A549 (cell line): Measurements from ENCODE around the gene RFX3. TPM values are rescaled to one million over a fixed set of nuclear protein-coding genes. Genes with fewer than 3 reads are reported as not detected.

Source experiments
- ATAC-seq, 2 experiments: fragments of 200-7000 bp in 1 of 2; fragments of >200 bp in 1 of 2; cut with Nextera tagmentation in 1 of 2; cut with Tn5 transposase in 1 of 2; 3 replicates each; pipeline versions ENCODE4 v1.8.0 to v1.9.1; 2018 to 2020; ENCODE audit warnings: mild to moderate bottlenecking in 1 of 2, moderate library complexity in 1 of 2
- CTCF ChIA-PET: fragments of 300-600 bp; sonication (Branson Sonifier 250); formaldehyde crosslinking; extraction: SDS; loops from one replicate; lab custom pipeline; 2021; ENCODE audit warnings: antibody characterized with exemption, inconsistent platforms; lab: Yijun Ruan, JAX
- POLR2A ChIA-PET: fragments of 350-600 bp; formaldehyde crosslinking; extraction: SDS; loops from one replicate; lab custom pipeline; 2021; ENCODE audit warnings: antibody characterized with exemption, inconsistent platforms; lab: Yijun Ruan, JAX
- DNase-seq, 2 experiments: peaks; one replicate each; pipeline versions ENCODE4 v3.0.0 to v3.0.0-alpha.2; 2011 to 2016; ENCODE audit warnings: low read depth in 1 of 2, low spot score in 1 of 2
- FAIRE-seq: peaks from 2 replicates; lab custom pipeline; 2011; peaks lifted over from hg19 to GRCh38; lab: Jason Lieb, UNC
- H3K27ac ChIP-seq, 2 experiments: fragments of >200 bp; sonication (Bioruptor Twin); formaldehyde crosslinking; 3 replicates each; pipeline ENCODE4 v1.5.1; 2016 to 2017
- H3K4me1 ChIP-seq: fragments of >200 bp; sonication (Bioruptor Twin); formaldehyde crosslinking; 3 replicates; pipeline ENCODE4 v1.6.1; 2016
- H3K4me2 ChIP-seq: fragments of >200 bp; sonication (Bioruptor Twin); formaldehyde crosslinking; 3 replicates; pipeline ENCODE4 v1.6.1; 2016
- H3K4me3 ChIP-seq: fragments of >200 bp; sonication (Bioruptor Twin); formaldehyde crosslinking; 3 replicates; pipeline ENCODE4 v1.5.1; 2016
- H3K9me3 ChIP-seq: fragments of >200 bp; sonication (Bioruptor Twin); formaldehyde crosslinking; 3 replicates; pipeline ENCODE4 v1.6.1; 2016
- CBX2 ChIP-seq: fragments of 200-600 bp; sonication (generic); IDR thresholded peaks from 2 replicates; pipeline ENCODE4 v1.6.1; 2016; ENCODE audit warnings: low read depth, mild to moderate bottlenecking, borderline replicate concordance
- CBX8 ChIP-seq: fragments of 200-600 bp; sonication (generic); IDR thresholded peaks from 2 replicates; pipeline ENCODE4 v1.6.1; 2016
- ESRRA ChIP-seq: fragments of 150-350 bp; IDR thresholded peaks from 2 replicates; pipeline ENCODE4 v1.6.1; 2014; ENCODE audit warnings: mild to moderate bottlenecking, low read length, borderline replicate concordance
- FOXS1 ChIP-seq: fragments of 250-450 bp; sonication (Bioruptor Pico); IDR thresholded peaks from 2 replicates; pipeline ENCODE4 v1.5.0; 2020; ENCODE audit warnings: mild to moderate bottlenecking, moderate library complexity
- HEYL ChIP-seq: fragments of 250-450 bp; sonication (Bioruptor Pico); IDR thresholded peaks from 2 replicates; pipeline ENCODE4 v1.8.0; 2021; ENCODE audit warnings: mild to moderate bottlenecking, moderate library complexity
- HOXA7 ChIP-seq: fragments of 250-450 bp; sonication (Bioruptor Pico); IDR thresholded peaks from 2 replicates; pipeline ENCODE4 v1.5.0; 2020; ENCODE audit warnings: mild to moderate bottlenecking, moderate library complexity
- JUN ChIP-seq, 2 experiments: fragments of >200 bp; sonication (Bioruptor Twin); formaldehyde crosslinking; IDR thresholded peaks; 2 replicates in 1 of 2; 3 replicates in 1 of 2; pipeline ENCODE4 v1.6.1; 2016 to 2017
- MAFK ChIP-seq: fragments of 450-650 bp; IDR thresholded peaks from 2 replicates; pipeline ENCODE4 v1.6.1; 2014; ENCODE audit not compliant: partially characterized antibody
- NPAS2 ChIP-seq: fragments of 250-450 bp; sonication (Bioruptor Pico); IDR thresholded peaks from 2 replicates; pipeline ENCODE4 v1.8.0; 2022; ENCODE audit warnings: mild to moderate bottlenecking, moderate library complexity, borderline replicate concordance
- POLR2A ChIP-seq: IDR thresholded peaks from 2 replicates; pipeline ENCODE4 v1.6.1; 2012; ENCODE audit warnings: mild to moderate bottlenecking, low read length
- POLR2AphosphoS2 ChIP-seq: conservative IDR thresholded peaks from 2 replicates; pipeline ENCODE4 v1.6.1; 2012; ENCODE audit warnings: low read length, improper control_type of control experiment, inconsistent platforms
- RAD21 ChIP-seq, 2 experiments: fragments of >200 bp in 1 of 2; sonication (Bioruptor Twin) in 1 of 2; formaldehyde crosslinking in 1 of 2; IDR thresholded peaks in 1 of 2; conservative IDR thresholded peaks in 1 of 2; 2 replicates in 1 of 2; 3 replicates in 1 of 2; pipeline ENCODE4 v1.6.1; 2012 to 2018; ENCODE audit warnings: inconsistent platforms in 1 of 2
- RCOR1 ChIP-seq: fragments of 150-350 bp; IDR thresholded peaks from 2 replicates; pipeline ENCODE4 v1.6.1; 2014; ENCODE audit warnings: antibody characterized with exemption, low read length, low read depth
- RFX5 ChIP-seq: fragments of 450-650 bp; IDR thresholded peaks from 2 replicates; pipeline ENCODE4 v1.7.1; 2014; ENCODE audit warnings: antibody characterized with exemption, mild to moderate bottlenecking, moderate library complexity
- SMC3 ChIP-seq: fragments of >200 bp; sonication (Bioruptor Twin); formaldehyde crosslinking; IDR thresholded peaks from 3 replicates; pipeline ENCODE4 v1.6.1; 2018; ENCODE audit warnings: inconsistent platforms
- ZSCAN20 ChIP-seq: fragments of 250-450 bp; sonication (Bioruptor Pico); IDR thresholded peaks from 2 replicates; pipeline ENCODE4 v1.8.0; 2022; ENCODE audit warnings: mild to moderate bottlenecking, moderate library complexity
- WGBS: methylation state at CpG from one replicate; pipeline ENCODE4 v1.1.6; 2017; ENCODE audit errors: missing lambda C conversion rate; 5-methylcytosine and 5-hydroxymethylcytosine counted together
- polyA plus RNA-seq, 4 experiments: library from polyadenylated mRNA; depleted of rRNA in 3 of 4; stranded (reverse); fragments of >200 nt; fragmentation: RNase III in 1 of 4; extraction: RNeasy Plus Mini Kit Qiagen cat#74134 plus additional on column Dnase treatment in 1 of 4; gene quantifications; 2 replicates in 3 of 4; 3 replicates in 1 of 4; pipeline ENCODE4 v1.2.3, GENCODE V29; 2011 to 2017
- TF ChIP-seq, protein P1 (sequence below): fragments of 250-450 bp; sonication (Bioruptor Pico); IDR thresholded peaks from 2 replicates; pipeline ENCODE4 v1.5.0; 2021; ENCODE audit warnings: mild to moderate bottlenecking, moderate library complexity, borderline replicate concordance
- TF ChIP-seq, protein P2 (sequence below): fragments of 250-450 bp; sonication (Bioruptor Pico); IDR thresholded peaks from 2 replicates; pipeline ENCODE4 v1.5.0; 2020; ENCODE audit warnings: low read depth, mild to moderate bottlenecking, moderate library complexity
- TF ChIP-seq, protein P3 (sequence below): fragments of >200 bp; sonication (Bioruptor Twin); formaldehyde crosslinking; IDR thresholded peaks from 3 replicates; pipeline ENCODE4 v1.5.1; 2016
- TF ChIP-seq, protein P4 (sequence below): fragments of >200 bp; sonication (Bioruptor Twin); formaldehyde crosslinking; IDR thresholded peaks from 3 replicates; pipeline ENCODE4 v1.6.1; 2016

RFX3 gene
- polyA plus RNA-seq, 2 of the 4 experiments (the other 2 are of a cell fraction) = 1.3 to 7.9 TPM

DNA sequence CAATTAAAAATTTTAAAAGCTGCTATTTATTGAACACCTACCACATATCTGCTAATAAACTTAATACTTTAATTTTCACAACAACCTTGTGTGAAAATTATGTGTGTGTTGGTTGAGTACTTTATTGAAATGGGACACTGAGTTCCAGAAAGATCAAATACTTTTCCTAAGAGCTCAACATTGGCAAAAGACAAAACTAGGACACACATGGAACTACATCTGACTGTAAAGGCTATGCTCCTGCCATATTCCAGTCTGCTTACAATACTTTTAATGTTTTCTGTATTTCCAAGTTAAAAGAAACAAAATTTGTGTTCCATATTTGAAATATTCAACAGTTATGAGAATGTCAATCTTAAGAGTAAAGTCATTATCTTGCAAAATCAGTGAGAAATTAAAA is 111.8 kb downstream of the RFX3 start:
- H3K4me2 ChIP-seq = no peak overlapping the region
- ChIA-PET CTCF (interaction anchor here (0.8 to 1.9 kb wide), 2 partner anchors 27 to 109 kb away, joined by 3 to 6 read pairs; no protein-coding TSS in a partner anchor), POLR2A (no interaction called here)
- ATAC-seq (no peak), FAIRE-seq (peak; percentile 43), DNase-seq (no peak)
- TF ChIP-seq CBX8 = no peak
- TF ChIP-seq NPAS2 (CRISPR knock-in tag) = no peak
- TF ChIP-seq HOXA7 (CRISPR knock-in tag) = no peak
- TF ChIP-seq, protein P1, sequence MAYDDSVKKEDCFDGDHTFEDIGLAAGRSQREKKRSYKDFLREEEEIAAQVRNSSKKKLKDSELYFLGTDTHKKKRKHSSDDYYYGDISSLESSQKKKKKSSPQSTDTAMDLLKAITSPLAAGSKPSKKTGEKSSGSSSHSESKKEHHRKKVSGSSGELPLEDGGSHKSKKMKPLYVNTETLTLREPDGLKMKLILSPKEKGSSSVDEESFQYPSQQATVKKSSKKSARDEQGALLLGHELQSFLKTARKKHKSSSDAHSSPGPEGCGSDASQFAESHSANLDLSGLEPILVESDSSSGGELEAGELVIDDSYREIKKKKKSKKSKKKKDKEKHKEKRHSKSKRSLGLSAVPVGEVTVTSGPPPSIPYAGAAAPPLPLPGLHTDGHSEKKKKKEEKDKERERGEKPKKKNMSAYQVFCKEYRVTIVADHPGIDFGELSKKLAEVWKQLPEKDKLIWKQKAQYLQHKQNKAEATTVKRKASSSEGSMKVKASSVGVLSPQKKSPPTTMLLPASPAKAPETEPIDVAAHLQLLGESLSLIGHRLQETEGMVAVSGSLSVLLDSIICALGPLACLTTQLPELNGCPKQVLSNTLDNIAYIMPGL = no peak
- TF ChIP-seq POLR2A = no peak
- no peak for TF ChIP-seq SMC3
- no peak for TF ChIP-seq RAD21 (conservative IDR thresholded peaks at IDR 0.05 in 1 of 2, IDR thresholded peaks at IDR 0.05 in 1 of 2)
- no peak for TF ChIP-seq RFX5
- TF ChIP-seq FOXS1 (CRISPR knock-in tag) = no peak
- TF ChIP-seq, protein P2, sequence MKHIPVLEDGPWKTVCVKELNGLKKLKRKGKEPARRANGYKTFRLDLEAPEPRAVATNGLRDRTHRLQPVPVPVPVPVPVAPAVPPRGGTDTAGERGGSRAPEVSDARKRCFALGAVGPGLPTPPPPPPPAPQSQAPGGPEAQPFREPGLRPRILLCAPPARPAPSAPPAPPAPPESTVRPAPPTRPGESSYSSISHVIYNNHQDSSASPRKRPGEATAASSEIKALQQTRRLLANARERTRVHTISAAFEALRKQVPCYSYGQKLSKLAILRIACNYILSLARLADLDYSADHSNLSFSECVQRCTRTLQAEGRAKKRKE (CRISPR knock-in tag) = no peak
- no peak for TF ChIP-seq HEYL
- TF ChIP-seq RCOR1 = no peak
- no peak for TF ChIP-seq POLR2AphosphoS2
- no peak overlapping the region for H3K27ac ChIP-seq
- H3K9me3 ChIP-seq = no peaks in the 10 kb centered on the region
- no peaks in the 10 kb centered on the region for H3K4me1 ChIP-seq
- no peak overlapping the region for H3K4me3 ChIP-seq

DNA sequence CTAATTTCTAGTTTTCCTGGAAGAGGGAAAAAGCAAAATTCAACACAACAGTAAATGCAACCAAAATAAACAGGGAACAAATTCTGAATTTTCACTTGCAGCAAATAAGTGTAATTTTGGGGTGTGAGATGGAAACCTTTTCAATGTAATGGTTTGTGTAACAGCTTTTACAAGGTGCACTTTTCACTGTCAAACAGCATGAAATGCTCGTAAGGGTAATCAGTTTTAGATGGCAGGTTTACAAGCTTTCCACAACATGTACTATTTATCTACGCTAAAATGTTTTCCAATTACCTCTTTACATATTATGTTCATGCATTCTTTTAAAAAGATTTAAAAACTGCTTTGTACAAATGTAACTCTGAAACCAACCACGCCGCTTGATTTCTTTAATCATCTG is 115.3 kb downstream of the RFX3 start:
- TF ChIP-seq ESRRA (no peak), ZSCAN20 (CRISPR knock-in tag) (no peak), JUN (IDR thresholded peaks at IDR 0.05) (no peak), RAD21 (conservative IDR thresholded peaks at IDR 0.05 in 1 of 2, IDR thresholded peaks at IDR 0.05 in 1 of 2) (no peak), CBX2 (no peak), RCOR1 (no peak)
- TF ChIP-seq, protein P3, sequence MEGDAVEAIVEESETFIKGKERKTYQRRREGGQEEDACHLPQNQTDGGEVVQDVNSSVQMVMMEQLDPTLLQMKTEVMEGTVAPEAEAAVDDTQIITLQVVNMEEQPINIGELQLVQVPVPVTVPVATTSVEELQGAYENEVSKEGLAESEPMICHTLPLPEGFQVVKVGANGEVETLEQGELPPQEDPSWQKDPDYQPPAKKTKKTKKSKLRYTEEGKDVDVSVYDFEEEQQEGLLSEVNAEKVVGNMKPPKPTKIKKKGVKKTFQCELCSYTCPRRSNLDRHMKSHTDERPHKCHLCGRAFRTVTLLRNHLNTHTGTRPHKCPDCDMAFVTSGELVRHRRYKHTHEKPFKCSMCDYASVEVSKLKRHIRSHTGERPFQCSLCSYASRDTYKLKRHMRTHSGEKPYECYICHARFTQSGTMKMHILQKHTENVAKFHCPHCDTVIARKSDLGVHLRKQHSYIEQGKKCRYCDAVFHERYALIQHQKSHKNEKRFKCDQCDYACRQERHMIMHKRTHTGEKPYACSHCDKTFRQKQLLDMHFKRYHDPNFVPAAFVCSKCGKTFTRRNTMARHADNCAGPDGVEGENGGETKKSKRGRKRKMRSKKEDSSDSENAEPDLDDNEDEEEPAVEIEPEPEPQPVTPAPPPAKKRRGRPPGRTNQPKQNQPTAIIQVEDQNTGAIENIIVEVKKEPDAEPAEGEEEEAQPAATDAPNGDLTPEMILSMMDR = no peak
- Histone ChIP-seq H3K4me1 (no peaks in the 10 kb centered on the region), H3K27ac (no peak overlapping the region), H3K9me3 (no peaks in the 10 kb centered on the region), H3K4me2 (no peak overlapping the region), H3K4me3 (no peak overlapping the region)
- CTCF ChIA-PET = no interaction called here
- ATAC-seq (no peak), DNase-seq (no peak), FAIRE-seq (no peak)
- 95% methylated on average over 4 of the region's 4 CpGs for WGBS
- POLR2A ChIA-PET = no interaction called here

DNA sequence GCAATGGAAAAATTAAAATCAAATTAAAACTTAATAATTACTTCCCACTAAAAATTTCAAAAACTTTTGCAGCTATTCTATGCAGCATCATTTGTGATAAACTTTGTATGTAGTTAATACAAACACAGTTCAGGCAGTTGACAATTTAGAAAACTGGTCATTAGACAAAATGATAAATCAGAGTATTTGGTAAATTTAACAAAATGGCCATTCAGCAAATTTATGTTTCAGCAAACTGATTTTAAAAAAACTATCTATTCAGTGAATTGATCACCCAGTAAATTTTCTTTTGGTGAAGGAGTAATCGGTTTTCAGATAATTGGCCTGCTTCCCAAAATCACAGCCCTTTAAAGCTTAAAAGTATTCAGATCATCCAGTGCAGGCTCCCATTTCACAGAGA is 116.3 kb downstream of the RFX3 start:
- Histone ChIP-seq H3K9me3 (no peaks in the 10 kb centered on the region), H3K27ac (no peak overlapping the region), H3K4me3 (no peak overlapping the region), H3K4me2 (no peak overlapping the region)
- ATAC-seq (no peak), FAIRE-seq (no peak), DNase-seq (no peak)
- TF ChIP-seq, protein P4, sequence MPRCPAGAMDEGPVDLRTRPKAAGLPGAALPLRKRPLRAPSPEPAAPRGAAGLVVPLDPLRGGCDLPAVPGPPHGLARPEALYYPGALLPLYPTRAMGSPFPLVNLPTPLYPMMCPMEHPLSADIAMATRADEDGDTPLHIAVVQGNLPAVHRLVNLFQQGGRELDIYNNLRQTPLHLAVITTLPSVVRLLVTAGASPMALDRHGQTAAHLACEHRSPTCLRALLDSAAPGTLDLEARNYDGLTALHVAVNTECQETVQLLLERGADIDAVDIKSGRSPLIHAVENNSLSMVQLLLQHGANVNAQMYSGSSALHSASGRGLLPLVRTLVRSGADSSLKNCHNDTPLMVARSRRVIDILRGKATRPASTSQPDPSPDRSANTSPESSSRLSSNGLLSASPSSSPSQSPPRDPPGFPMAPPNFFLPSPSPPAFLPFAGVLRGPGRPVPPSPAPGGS = no peak
- peak; percentile 49 for TF ChIP-seq MAFK
- TF ChIP-seq, all 56 proteins: peak for 1
- H3K4me1 ChIP-seq = no peaks in the 10 kb centered on the region
- ChIA-PET POLR2A (no interaction called here), CTCF (interaction anchor here (0.5 kb wide), 1 partner anchor 64 kb away, joined by 4 read pairs; no protein-coding TSS in a partner anchor)
- WGBS = 88% methylated on average over 1 of the region's 1 CpG
